Keratinocyte (primary cell): ENCODE data around the gene ERCC1. TPM values are rescaled to one million over a fixed set of nuclear protein-coding genes. Genes with fewer than 3 reads are reported as not detected.
A peak's percentile ranks its signal among the peaks of the same experiment; 100 is the strongest.

Source experiments
- DNase-seq: peaks from one replicate; pipeline ENCODE4 v3.0.0-alpha.2; 2011; ENCODE audit warnings: low read depth, missing footprints, low spot score
- FAIRE-seq: peaks from 2 replicates; lab custom pipeline; 2011; peaks lifted over from hg19 to GRCh38; lab: Jason Lieb, UNC
- H2AFZ ChIP-seq: 2 replicates; pipeline ENCODE4 v1.6.0; 2012; ENCODE audit warnings: low read length, control low read depth, inconsistent platforms; ENCODE audit not compliant: control insufficient read depth
- H3K27ac ChIP-seq: 2 replicates; pipeline ENCODE4 v1.5.1; 2011; ENCODE audit warnings: low read length; ENCODE audit not compliant: control insufficient read depth, insufficient read depth
- H3K27me3 ChIP-seq: 3 replicates; pipeline ENCODE4 v1.6.0; 2011; ENCODE audit warnings: low read length; ENCODE audit not compliant: control insufficient read depth, insufficient read depth; ENCODE audit errors: extremely low read depth
- H3K36me3 ChIP-seq, 2 experiments: 2 replicates in 1 of 2; 3 replicates in 1 of 2; pipeline ENCODE4 v1.5.1; 2011; ENCODE audit warnings: low read length in 2 of 2, mild to moderate bottlenecking in 1 of 2; ENCODE audit not compliant: control insufficient read depth in 2 of 2, insufficient read depth in 2 of 2; ENCODE audit errors: extremely low read depth in 1 of 2
- H3K4me1 ChIP-seq: 3 replicates; pipeline ENCODE4 v1.5.1; 2011; ENCODE audit warnings: low read length; ENCODE audit not compliant: control insufficient read depth, insufficient read depth; ENCODE audit errors: extremely low read depth
- H3K4me2 ChIP-seq: 3 replicates; pipeline ENCODE4 v1.6.0; 2011; ENCODE audit warnings: low read depth, low read length; ENCODE audit not compliant: control insufficient read depth, insufficient read depth; ENCODE audit errors: extremely low read depth
- H3K4me3 ChIP-seq, 3 experiments: fragments of 200-600 bp in 1 of 3; sonication (generic) in 1 of 3; 2 replicates in 2 of 3; 3 replicates in 1 of 3; pipeline ENCODE4 v1.5.1; 2011 to 2016; ENCODE audit warnings: low read length in 3 of 3, mild to moderate bottlenecking in 3 of 3, control low read depth in 2 of 3, inconsistent platforms in 1 of 3, low read depth in 1 of 3, mixed read lengths in 1 of 3, mixed run types in 1 of 3, moderate library complexity in 1 of 3; ENCODE audit not compliant: control insufficient read depth in 2 of 3, insufficient read depth in 2 of 3; ENCODE audit errors: extremely low read depth in 1 of 3
- H3K79me2 ChIP-seq: 2 replicates; pipeline ENCODE4 v1.6.0; 2012; ENCODE audit warnings: low read length; ENCODE audit not compliant: control insufficient read depth, insufficient read depth
- H3K9ac ChIP-seq: 3 replicates; pipeline ENCODE4 v1.6.0; 2011; ENCODE audit warnings: low read length; ENCODE audit not compliant: control insufficient read depth, insufficient read depth; ENCODE audit errors: extremely low read depth
- H3K9me1 ChIP-seq: 3 replicates; pipeline ENCODE4 v1.6.0; 2011; ENCODE audit warnings: low read length; ENCODE audit not compliant: control insufficient read depth, insufficient read depth; ENCODE audit errors: extremely low read depth
- H3K9me3 ChIP-seq: 2 replicates; pipeline ENCODE4 v1.5.1; 2012; ENCODE audit warnings: low read depth, low read length; ENCODE audit not compliant: control insufficient read depth
- H4K20me1 ChIP-seq: 3 replicates; pipeline ENCODE4 v1.6.0; 2011; ENCODE audit warnings: low read length; ENCODE audit not compliant: control insufficient read depth, insufficient read depth; ENCODE audit errors: extremely low read depth
- EZH2 ChIP-seq: IDR thresholded peaks from one replicate; pipeline ENCODE4 v1.6.1; 2012; ENCODE audit warnings: inconsistent platforms, mild to moderate bottlenecking, low read length, moderate library complexity
- dilution Hi-C: fragments of 300-500 bp; cut with MboI; formaldehyde crosslinking; loops from one replicate; pipeline ENCODE4 v1.7.0; 2020; ENCODE audit warnings: low sequenced_read_pairs; ENCODE audit not compliant: extremely low pct_ligation_motif_present
- polyA plus RNA-seq, 5 experiments: library from polyadenylated mRNA; depleted of rRNA in 3 of 5; stranded (reverse) in 3 of 5; stranded (forward) in 1 of 5; unstranded in 1 of 5; fragments of >200 nt; gene quantifications; 1 replicate in 1 of 5; 2 replicates in 3 of 5; 3 replicates in 1 of 5; pipeline versions ENCODE4 v1.2.1 to v1.2.3, GENCODE V29; 2011 to 2012; ENCODE audit warnings: missing spikeins in 2 of 5, low read depth in 1 of 5, low replicate concordance in 1 of 5
- TF ChIP-seq, protein P1 (sequence below), 3 experiments: IDR thresholded peaks in 1 of 3; conservative IDR thresholded peaks in 1 of 3; optimal IDR thresholded peaks in 1 of 3; 2 replicates in 2 of 3; 3 replicates in 1 of 3; pipeline versions ENCODE3 to v1.5.1; 2011; ENCODE audit warnings: low read length in 3 of 3, mild to moderate bottlenecking in 3 of 3, moderate library complexity in 2 of 3, control low read depth in 1 of 3, inconsistent platforms in 1 of 3; ENCODE audit not compliant: insufficient read depth in 2 of 3; ENCODE audit errors: extremely low read depth in 1 of 3

Gene ERCC1
- polyA plus RNA-seq, 1 donor (not counting 4 experiments of a cell fraction or from before 2014, with no cell fraction given): 175 TPM

DNA sequence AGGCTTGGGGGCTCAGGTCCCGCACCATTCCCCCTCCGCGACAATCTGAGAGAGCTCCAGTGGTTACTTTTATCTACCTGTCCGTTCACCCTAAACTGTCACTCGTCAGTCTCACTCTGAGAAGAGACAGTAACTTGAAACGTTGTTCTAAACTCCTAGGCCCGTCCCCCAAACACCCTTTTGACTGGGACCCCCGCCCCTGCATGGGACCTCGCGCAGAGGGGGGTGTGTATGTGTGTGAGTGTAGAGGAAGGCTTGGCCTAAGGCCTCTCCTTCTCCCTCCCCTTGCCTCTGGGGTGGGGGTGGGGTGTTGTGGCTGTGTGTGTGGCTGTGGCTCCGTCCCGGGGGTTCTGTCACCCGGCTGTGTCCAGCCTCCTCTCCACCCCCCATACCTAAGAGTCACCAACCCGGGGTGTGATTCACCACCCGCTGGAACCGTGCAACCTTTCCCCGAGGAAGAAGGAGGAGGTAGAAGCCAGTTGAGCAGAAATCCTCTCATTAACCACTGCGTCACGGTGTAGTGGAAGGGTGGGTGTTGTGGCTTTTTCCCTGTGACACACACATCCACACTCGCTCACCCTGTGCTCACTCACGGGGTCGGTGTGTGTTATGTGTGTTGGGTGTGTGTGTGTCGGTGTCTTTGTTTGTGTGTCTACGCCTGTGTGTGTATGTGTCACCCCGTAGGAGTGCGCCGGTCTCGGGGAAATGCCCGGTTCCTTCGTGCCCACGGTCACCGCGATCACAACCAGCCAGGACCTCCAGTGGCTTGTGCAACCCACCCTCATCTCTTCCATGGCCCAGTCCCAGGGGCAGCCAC lies 46.4 kb upstream of the ERCC1 start:
- Histone ChIP-seq H3K4me1 (peaks cover 18% of the 10 kb centered on the region), H3K4me3 (peak overlapping the region; percentile 67 to 98 (median 94)), H2AFZ (no peak overlapping the region), H3K79me2 (no peaks in the 10 kb centered on the region), H3K9me1 (no peaks in the 10 kb centered on the region), H3K4me2 (peak overlapping the region; percentile 84), H3K9me3 (no peaks in the 10 kb centered on the region), H3K36me3 (no peaks in the 10 kb centered on the region), H3K27ac (peak overlapping the region; percentile 100), H3K27me3 (no peaks in the 10 kb centered on the region), H3K9ac (peak overlapping the region; percentile 99), H4K20me1 (no peaks in the 10 kb centered on the region)
- DNase-seq (peak; percentile 49), FAIRE-seq (no peak)
- TF ChIP-seq EZH2: no peak
- TF ChIP-seq, protein P1, sequence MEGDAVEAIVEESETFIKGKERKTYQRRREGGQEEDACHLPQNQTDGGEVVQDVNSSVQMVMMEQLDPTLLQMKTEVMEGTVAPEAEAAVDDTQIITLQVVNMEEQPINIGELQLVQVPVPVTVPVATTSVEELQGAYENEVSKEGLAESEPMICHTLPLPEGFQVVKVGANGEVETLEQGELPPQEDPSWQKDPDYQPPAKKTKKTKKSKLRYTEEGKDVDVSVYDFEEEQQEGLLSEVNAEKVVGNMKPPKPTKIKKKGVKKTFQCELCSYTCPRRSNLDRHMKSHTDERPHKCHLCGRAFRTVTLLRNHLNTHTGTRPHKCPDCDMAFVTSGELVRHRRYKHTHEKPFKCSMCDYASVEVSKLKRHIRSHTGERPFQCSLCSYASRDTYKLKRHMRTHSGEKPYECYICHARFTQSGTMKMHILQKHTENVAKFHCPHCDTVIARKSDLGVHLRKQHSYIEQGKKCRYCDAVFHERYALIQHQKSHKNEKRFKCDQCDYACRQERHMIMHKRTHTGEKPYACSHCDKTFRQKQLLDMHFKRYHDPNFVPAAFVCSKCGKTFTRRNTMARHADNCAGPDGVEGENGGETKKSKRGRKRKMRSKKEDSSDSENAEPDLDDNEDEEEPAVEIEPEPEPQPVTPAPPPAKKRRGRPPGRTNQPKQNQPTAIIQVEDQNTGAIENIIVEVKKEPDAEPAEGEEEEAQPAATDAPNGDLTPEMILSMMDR (optimal IDR thresholded peaks at IDR 0.05 in 1 of 3, IDR thresholded peaks at IDR 0.05 in 1 of 3, conservative IDR thresholded peaks at IDR 0.05 in 1 of 3; ENCODE audit: extremely low read depth in 1 of 3, insufficient read depth in 2 of 3, low read length in 3 of 3): no peak
- dilution Hi-C loops: no loop called here

DNA sequence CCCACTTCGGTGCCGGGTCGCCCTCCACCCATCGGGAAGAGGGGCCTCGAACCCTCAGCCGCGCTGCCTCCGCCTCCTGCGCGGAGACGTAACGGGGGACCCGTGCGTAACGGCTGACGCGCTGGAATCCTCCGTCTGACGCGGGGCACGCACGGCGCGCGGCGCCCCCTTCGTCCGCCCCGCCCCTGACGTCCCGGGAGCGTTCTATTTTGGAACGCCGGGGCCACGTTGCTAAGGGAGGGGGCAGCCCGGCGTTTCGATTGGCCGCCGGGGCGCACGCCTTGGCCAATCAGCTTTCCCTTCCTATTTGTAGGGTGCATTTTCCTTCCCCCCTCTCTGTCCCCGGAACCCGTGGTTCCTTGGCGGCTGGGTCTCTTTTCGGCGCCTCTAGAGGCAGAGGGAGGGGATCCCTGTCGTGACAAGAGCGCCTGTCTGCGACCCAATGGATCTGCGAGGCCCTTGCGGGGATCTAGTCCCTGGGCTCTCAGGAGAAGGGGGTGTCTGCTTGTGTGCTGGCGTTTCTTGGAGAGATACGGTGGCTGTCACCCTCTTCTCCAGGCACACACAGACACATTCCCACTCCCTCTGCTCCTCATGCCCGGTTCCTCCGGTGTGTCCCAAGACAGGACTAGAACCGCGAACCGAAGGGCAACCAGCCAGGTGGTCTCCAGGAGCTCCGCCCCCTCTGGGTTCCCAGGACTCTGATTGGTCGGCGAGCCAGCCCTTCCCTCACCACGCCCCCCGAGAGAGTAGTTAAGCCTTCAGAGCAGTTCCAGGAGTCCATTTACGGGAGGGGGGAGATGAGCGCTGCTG lies 45.6 kb upstream of the ERCC1 start:
- Histone ChIP-seq H3K9me1 (no peaks in the 10 kb centered on the region), H3K4me1 (peaks cover 18% of the 10 kb centered on the region), H3K79me2 (no peaks in the 10 kb centered on the region), H3K27ac (peak overlapping the region; percentile 100), H3K36me3 (no peaks in the 10 kb centered on the region), H3K9me3 (no peaks in the 10 kb centered on the region), H3K4me2 (peak overlapping the region; percentile 100), H2AFZ (peak overlapping the region; percentile 76), H3K9ac (peak overlapping the region; percentile 99), H4K20me1 (no peaks in the 10 kb centered on the region), H3K27me3 (no peaks in the 10 kb centered on the region), H3K4me3 (peak overlapping the region; percentile 67 to 98 (median 94))
- TF ChIP-seq, protein P1 (optimal IDR thresholded peaks at IDR 0.05 in 1 of 3, IDR thresholded peaks at IDR 0.05 in 1 of 3, conservative IDR thresholded peaks at IDR 0.05 in 1 of 3; ENCODE audit: extremely low read depth in 1 of 3, insufficient read depth in 2 of 3, low read length in 3 of 3): peak in 1 of 3 experiments; percentile 8
- no peak for TF ChIP-seq EZH2
- peak; percentile 82 for FAIRE-seq
- DNase-seq: peak; percentile 68
- dilution Hi-C loops: no loop called here
